ENCODE measurements around the gene ISYNA1.

ISYNA1 gene

GRCh38 chr19:18443831-18444230, 5.9 kb upstream of the ISYNA1 start:
- no peak for DNase-seq (ENCODE audit: low spot score)

- no peak for DNase-seq (ENCODE audit: low spot score)
Measured at GRCh38 chr19:18443406-18443805, 5.5 kb upstream of the ISYNA1 start.

GRCh38 chr19:18442941-18443340, 5.0 kb upstream of the ISYNA1 start:
- DNase-seq (ENCODE audit: low spot score) = no peak

- DNase-seq (ENCODE audit: low spot score) = no peak
Measured at GRCh38 chr19:18441804-18442788, 4.2 kb upstream of the ISYNA1 start.

- no peak for DNase-seq (ENCODE audit: low spot score)
Measured at GRCh38 chr19:18440936-18441803, 3.2 kb upstream of the ISYNA1 start.

DNA sequence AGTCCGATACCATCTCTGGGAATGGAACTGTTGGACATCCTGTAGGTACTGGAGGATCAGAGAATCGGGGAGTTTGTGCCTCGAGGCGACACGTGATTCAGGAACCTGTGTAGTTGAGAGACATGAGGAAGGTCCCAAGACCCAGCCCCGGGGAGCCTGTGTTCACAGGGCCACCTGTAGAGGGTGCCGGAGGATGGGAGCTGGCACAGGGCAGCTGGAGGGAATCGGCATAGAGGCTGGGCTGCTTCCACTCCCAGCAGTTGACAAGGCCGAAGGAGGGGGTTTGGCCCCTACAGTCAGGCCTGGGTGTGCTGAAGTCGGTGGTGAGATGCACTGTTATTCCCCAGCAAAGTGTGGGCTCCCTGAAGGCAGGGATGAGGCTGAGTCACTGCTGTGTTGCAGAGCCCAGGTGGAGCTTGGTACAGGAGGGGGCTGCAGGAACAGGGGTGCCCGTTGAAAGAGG, 2.5 kb upstream of the ISYNA1 start:
- DNase-seq (ENCODE audit: low spot score) = peak; percentile 21

GRCh38 chr19:18439910-18440237, 1.9 kb upstream of the ISYNA1 start:
- no peak for DNase-seq (ENCODE audit: low spot score)

GRCh38 chr19:18439025-18439909, 1.3 kb upstream of the ISYNA1 start:
- DNase-seq (ENCODE audit: low spot score) = peak; percentile 26

DNA sequence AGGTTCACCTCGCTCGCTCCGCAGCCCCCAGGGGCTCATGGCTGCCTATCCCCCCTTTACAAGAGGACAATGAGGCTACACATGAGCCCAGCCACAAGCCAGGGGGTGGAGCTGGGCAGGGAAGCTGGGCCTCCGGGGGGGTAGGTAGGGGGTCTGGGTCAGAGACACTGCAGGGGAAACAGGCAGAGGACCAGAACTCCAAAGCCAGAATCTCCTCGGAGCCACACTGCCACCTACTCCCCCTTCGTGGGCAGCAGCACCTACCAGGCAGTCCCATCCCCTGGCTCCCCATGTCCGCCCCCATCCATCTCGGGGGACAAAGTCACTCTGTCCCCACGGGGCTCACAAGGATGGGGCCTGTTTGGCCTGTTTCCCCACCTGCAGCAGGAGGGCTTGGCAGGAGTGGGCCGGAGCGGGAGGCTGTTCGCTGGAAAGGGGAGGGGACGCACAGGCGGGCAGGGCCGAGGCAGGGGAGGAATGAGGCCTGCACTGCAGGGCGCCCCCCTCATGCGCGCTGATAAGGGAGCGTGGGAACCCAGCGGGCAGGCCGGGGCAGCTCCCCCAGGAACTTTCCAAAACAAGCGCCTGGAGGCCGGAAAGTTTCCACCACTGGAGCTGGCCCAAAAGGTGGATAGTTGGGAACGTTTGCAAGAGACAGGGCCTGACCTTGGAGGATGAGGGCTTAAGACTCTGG, 545 bp upstream of the ISYNA1 start:
- peak; percentile 45 for DNase-seq (ENCODE audit: low spot score)

DNA sequence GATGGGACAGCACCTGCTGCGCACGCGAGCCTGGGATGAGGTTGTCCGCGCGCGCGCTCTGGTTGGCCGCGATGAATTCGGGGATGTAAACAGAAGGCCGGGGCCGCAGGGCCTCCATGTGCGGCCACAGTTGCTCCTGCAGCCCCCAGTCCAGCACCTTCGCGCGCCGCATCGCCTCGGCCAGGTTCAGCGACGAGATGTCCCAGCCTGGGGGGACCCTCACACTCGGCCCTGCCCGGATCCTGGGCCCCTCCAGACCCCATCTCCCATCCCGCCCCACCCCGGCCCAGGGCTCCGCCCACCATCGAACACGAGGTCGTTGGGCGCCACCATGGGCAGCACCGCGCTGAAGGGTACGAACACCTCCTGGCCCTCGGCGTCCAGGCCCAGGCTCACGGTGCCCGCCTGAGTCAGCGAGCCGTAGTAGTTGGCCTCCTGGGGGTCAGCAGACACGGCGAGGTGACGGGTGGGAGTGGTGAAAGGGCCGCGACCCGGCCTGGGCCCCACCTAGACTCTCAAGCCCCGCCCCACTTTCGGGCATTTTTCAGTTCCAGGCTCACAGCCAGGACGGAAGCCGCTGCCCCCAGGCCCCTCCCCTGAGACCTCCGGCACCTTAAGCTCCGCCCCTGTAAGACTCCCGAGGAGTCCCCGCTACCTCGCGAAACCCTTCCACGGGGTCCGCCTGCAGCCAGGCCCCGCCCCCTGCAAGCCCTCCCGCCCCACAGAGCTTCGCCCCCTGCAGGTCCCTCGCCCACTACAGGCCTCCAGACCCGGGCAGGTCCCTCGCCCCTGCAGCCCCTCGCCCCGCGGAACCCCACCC, 1.1 kb downstream of the ISYNA1 start:
- peak; percentile 84 for DNase-seq (ENCODE audit: low spot score)

DNA sequence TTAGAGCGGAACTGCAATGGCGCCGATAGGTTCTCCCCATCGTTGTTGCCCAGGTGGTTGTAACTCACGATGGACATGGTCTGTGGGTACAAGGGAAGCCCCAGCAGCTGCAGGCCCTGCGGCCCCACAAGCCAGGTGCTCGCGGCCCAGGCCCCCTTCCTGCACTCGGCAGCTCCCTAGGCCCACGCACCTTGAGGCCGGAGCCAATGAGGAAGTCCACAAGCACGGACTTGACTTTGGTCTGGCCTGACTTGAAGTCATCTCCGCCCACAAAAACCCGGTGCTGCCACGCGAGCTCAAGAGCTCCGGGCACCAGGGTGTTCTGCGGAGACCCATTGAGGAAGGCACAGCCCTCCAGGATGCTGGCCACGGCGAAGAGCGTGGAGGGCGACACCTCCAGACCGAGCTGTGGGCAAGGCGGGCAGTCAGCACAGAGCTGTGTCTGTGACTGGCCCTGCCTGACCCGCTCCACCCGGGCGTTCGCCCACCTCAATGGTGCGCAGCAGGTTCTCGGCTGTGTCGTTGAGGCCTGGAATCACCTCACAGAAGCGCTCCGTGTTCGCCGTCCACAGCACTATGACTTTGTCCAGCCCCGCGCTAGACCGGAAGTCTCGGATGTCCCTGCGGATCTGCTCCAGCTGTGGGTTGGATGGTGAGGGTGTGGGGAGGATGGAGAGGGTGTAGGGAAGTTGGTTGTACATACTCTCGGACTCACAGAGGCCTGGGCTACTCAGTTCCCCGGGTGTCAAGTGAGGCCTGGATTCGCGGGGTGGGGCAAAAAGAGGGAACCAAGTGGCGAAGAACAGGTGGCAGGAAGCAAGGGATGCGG, 1.9 kb downstream of the ISYNA1 start:
- no peak for DNase-seq (ENCODE audit: low spot score)

DNA sequence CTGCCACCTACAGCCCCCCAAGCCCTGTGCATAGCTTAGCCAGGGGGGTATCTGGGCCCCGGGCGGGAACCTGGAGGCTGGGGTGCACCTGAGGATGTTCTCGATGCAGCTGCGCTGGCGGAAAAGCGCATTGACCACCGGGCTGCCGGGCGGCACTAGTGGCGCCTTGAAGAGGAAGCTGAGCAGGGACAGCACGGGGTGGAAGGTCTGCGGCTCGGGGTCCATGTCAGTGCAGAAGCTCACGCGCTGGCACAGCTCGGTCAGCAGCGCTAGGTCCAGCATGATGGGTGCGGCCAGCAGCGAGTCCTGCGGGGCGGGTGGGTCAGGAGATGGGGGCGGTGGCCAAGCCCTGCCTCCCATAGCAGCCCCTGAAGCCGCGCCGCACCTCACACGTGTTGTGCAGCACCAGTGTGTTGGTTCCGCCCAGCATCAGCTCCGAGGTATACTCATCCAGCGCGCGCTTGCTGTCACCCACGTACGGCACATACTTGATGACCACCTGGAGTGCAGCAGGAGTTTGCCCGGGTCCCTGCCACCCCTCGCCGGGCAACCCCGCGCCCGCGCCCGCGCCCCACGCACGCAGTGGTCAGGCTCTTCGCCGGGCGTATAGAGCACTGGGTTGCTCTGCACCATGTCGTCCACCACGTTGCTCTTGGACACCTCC, 2.6 kb downstream of the ISYNA1 start:
- DNase-seq (ENCODE audit: low spot score) = no peak

DNA sequence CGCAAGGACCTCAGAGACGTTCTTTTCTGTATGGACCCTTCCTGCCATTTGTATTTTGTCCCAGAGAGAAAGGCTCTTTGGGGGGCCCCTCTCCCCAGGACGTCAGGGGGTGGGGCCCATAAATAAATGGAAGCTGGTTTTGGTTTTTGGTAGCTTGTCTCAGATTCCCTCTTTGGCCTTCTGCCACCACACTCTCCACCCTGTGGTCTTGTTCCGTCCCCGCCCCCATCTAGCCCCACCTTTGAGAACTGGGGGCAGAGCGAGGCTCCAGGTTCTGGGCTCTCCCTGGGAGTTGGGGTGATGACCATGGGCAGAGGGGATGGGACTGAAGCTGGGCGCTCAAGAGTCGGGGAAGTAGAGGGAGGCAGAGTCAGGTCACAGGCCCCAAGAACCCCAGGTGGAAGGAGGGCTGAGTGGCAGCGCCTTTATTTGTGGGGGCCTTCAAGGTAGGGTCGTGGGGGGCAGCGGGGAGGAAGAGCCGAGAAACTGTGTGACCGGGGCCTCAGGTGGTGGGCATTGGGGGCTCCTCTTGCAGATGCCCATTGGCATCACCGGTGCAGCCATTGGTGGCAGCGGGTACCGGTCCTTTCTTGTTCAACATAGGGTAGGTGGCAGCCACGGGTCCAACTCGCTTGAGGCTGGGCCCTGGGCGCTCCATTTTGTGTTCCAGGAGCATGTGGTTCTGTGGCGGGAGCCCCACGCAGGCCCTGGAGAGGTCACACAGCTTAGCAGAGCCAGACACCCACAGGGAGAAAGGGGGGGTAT, 3.3 kb downstream of the ISYNA1 start:
- no peak for DNase-seq (ENCODE audit: low spot score)

- DNase-seq (ENCODE audit: low spot score) = no peak
Measured at GRCh38 chr19:18433735-18434398, 4.1 kb downstream of the ISYNA1 start.

- DNase-seq (ENCODE audit: low spot score) = no peak
Measured at GRCh38 chr19:18433015-18433691, 4.8 kb downstream of the ISYNA1 start.

- DNase-seq (ENCODE audit: low spot score) = peak; percentile 14
Measured at GRCh38 chr19:18432275-18433014, 5.5 kb downstream of the ISYNA1 start.
